A549 (cell line): ENCODE measurements around the gene RMND5B. TPM values are rescaled to one million over a fixed set of nuclear protein-coding genes. Genes with fewer than 3 reads are reported as not detected.
"Not testable (repeated sequence)": the region's sequence is repeated elsewhere in the genome, so short reads cannot be mapped to it uniquely, and the experiment has no call there.

Experiments used
- ATAC-seq, 2 experiments: fragments of 200-7000 bp in 1 of 2; fragments of >200 bp in 1 of 2; cut with Nextera tagmentation in 1 of 2; cut with Tn5 transposase in 1 of 2; 3 replicates each; pipeline versions ENCODE4 v1.8.0 to v1.9.1; 2018 to 2020; ENCODE audit warnings: mild to moderate bottlenecking in 1 of 2, moderate library complexity in 1 of 2
- CTCF ChIA-PET: fragments of 300-600 bp; sonication (Branson Sonifier 250); formaldehyde crosslinking; extraction: SDS; loops from one replicate; lab custom pipeline; 2021; ENCODE audit warnings: antibody characterized with exemption, inconsistent platforms; lab: Yijun Ruan, JAX
- POLR2A ChIA-PET: fragments of 350-600 bp; formaldehyde crosslinking; extraction: SDS; loops from one replicate; lab custom pipeline; 2021; ENCODE audit warnings: antibody characterized with exemption, inconsistent platforms; lab: Yijun Ruan, JAX
- DNase-seq, 2 experiments: peaks; one replicate each; pipeline versions ENCODE4 v3.0.0 to v3.0.0-alpha.2; 2011 to 2016; ENCODE audit warnings: low read depth in 1 of 2, low spot score in 1 of 2
- FAIRE-seq: peaks from 2 replicates; lab custom pipeline; 2011; peaks lifted over from hg19 to GRCh38; lab: Jason Lieb, UNC
- H3K27ac ChIP-seq, 2 experiments: fragments of >200 bp; sonication (Bioruptor Twin); formaldehyde crosslinking; 3 replicates each; pipeline ENCODE4 v1.5.1; 2016 to 2017
- H3K4me1 ChIP-seq: fragments of >200 bp; sonication (Bioruptor Twin); formaldehyde crosslinking; 3 replicates; pipeline ENCODE4 v1.6.1; 2016
- H3K4me2 ChIP-seq: fragments of >200 bp; sonication (Bioruptor Twin); formaldehyde crosslinking; 3 replicates; pipeline ENCODE4 v1.6.1; 2016
- H3K4me3 ChIP-seq: fragments of >200 bp; sonication (Bioruptor Twin); formaldehyde crosslinking; 3 replicates; pipeline ENCODE4 v1.5.1; 2016
- H3K9me3 ChIP-seq: fragments of >200 bp; sonication (Bioruptor Twin); formaldehyde crosslinking; 3 replicates; pipeline ENCODE4 v1.6.1; 2016
- CBX2 ChIP-seq: fragments of 200-600 bp; sonication (generic); IDR thresholded peaks from 2 replicates; pipeline ENCODE4 v1.6.1; 2016; ENCODE audit warnings: low read depth, mild to moderate bottlenecking, borderline replicate concordance
- CHD4 ChIP-seq: fragments of 200-600 bp; sonication (generic); IDR thresholded peaks from 2 replicates; pipeline ENCODE4 v1.6.1; 2016; ENCODE audit warnings: antibody characterized with exemption, mild to moderate bottlenecking, borderline replicate concordance
- ELK1 ChIP-seq: fragments of 150-350 bp; IDR thresholded peaks from 2 replicates; pipeline ENCODE4 v1.6.1; 2014; ENCODE audit warnings: low read depth, mild to moderate bottlenecking, low read length
- EP300 ChIP-seq, 2 experiments: fragments of >200 bp; sonication (Bioruptor Twin); formaldehyde crosslinking; IDR thresholded peaks; 2 replicates in 1 of 2; 3 replicates in 1 of 2; pipeline ENCODE4 v1.6.1; 2016 to 2017
- HEYL ChIP-seq: fragments of 250-450 bp; sonication (Bioruptor Pico); IDR thresholded peaks from 2 replicates; pipeline ENCODE4 v1.8.0; 2021; ENCODE audit warnings: mild to moderate bottlenecking, moderate library complexity
- HOXA7 ChIP-seq: fragments of 250-450 bp; sonication (Bioruptor Pico); IDR thresholded peaks from 2 replicates; pipeline ENCODE4 v1.5.0; 2020; ENCODE audit warnings: mild to moderate bottlenecking, moderate library complexity
- KDM1A ChIP-seq: fragments of 200-600 bp; sonication (generic); IDR thresholded peaks from 2 replicates; pipeline ENCODE4 v1.6.1; 2016; ENCODE audit warnings: low read depth, mild to moderate bottlenecking
- MAZ ChIP-seq: fragments of 150-350 bp; IDR thresholded peaks from 2 replicates; pipeline ENCODE4 v1.6.1; 2014; ENCODE audit warnings: antibody characterized with exemption, low read depth, low read length, borderline replicate concordance
- MYC ChIP-seq: IDR thresholded peaks from 2 replicates; pipeline ENCODE4 v1.6.1; 2012; ENCODE audit warnings: mild to moderate bottlenecking, inconsistent platforms, low read length, improper control_type of control experiment, borderline replicate concordance
- NFE2L2 ChIP-seq: fragments of 150-350 bp; conservative IDR thresholded peaks from 2 replicates; pipeline ENCODE4 v1.6.1; 2014; ENCODE audit warnings: low read length
- PHF8 ChIP-seq: fragments of 200-600 bp; sonication (generic); IDR thresholded peaks from 2 replicates; pipeline ENCODE4 v1.6.1; 2016; ENCODE audit warnings: low read depth, mild to moderate bottlenecking, antibody characterized with exemption, moderate library complexity, borderline replicate concordance
- RAD21 ChIP-seq, 2 experiments: fragments of >200 bp in 1 of 2; sonication (Bioruptor Twin) in 1 of 2; formaldehyde crosslinking in 1 of 2; IDR thresholded peaks in 1 of 2; conservative IDR thresholded peaks in 1 of 2; 2 replicates in 1 of 2; 3 replicates in 1 of 2; pipeline ENCODE4 v1.6.1; 2012 to 2018; ENCODE audit warnings: inconsistent platforms in 1 of 2
- RARB ChIP-seq: fragments of 250-450 bp; sonication (Bioruptor Pico); IDR thresholded peaks from 2 replicates; pipeline ENCODE4 v1.8.0; 2021; ENCODE audit warnings: mild to moderate bottlenecking, moderate library complexity
- RFX5 ChIP-seq: fragments of 450-650 bp; IDR thresholded peaks from 2 replicates; pipeline ENCODE4 v1.7.1; 2014; ENCODE audit warnings: antibody characterized with exemption, mild to moderate bottlenecking, moderate library complexity
- TFCP2L1 ChIP-seq: fragments of 250-450 bp; sonication (Bioruptor Pico); IDR thresholded peaks from 2 replicates; pipeline ENCODE4 v1.5.0; 2021; ENCODE audit warnings: mild to moderate bottlenecking
- WGBS: methylation state at CpG from one replicate; pipeline ENCODE4 v1.1.6; 2017; ENCODE audit errors: missing lambda C conversion rate; 5-methylcytosine and 5-hydroxymethylcytosine counted together
- polyA plus RNA-seq, 4 experiments: library from polyadenylated mRNA; depleted of rRNA in 3 of 4; stranded (reverse); fragments of >200 nt; fragmentation: RNase III in 1 of 4; extraction: RNeasy Plus Mini Kit Qiagen cat#74134 plus additional on column Dnase treatment in 1 of 4; gene quantifications; 2 replicates in 3 of 4; 3 replicates in 1 of 4; pipeline ENCODE4 v1.2.3, GENCODE V29; 2011 to 2017

RMND5B gene
- polyA plus RNA-seq, 2 of the 4 experiments (the other 2 are of a cell fraction): 20.2 to 30.3 TPM

GRCh38 chr5:178126556-178126955, 4.3 kb upstream of the RMND5B start (continued):
- no peak for TF ChIP-seq PHF8
- no peak for TF ChIP-seq RFX5
- TF ChIP-seq MYC: no peak
- no peak for TF ChIP-seq RAD21 (conservative IDR thresholded peaks at IDR 0.05 in 1 of 2, IDR thresholded peaks at IDR 0.05 in 1 of 2)
- no peak for TF ChIP-seq CBX2
- TF ChIP-seq ELK1: no peak

- H3K4me2 ChIP-seq, H3K4me3 ChIP-seq, H3K27ac ChIP-seq, H3K9me3 ChIP-seq, H3K4me1 ChIP-seq, FAIRE-seq, ATAC-seq, DNase-seq, POLR2A ChIA-PET: not testable (repeated sequence)
- CTCF ChIA-PET: interaction anchor here (1.2 kb wide), 1 partner anchor 51 kb away, joined by 3 read pairs; no protein-coding TSS in a partner anchor
- WGBS: 83% methylated on average over 12 of the region's 14 CpGs
These were observed 3.4 kb upstream of the RMND5B start for GRCh38 chr5:178127300-178128009.

- WGBS: 94% methylated on average over 9 of the region's 9 CpGs
- no peak for ATAC-seq
- no peak for FAIRE-seq
These were observed 1.5 kb upstream of the RMND5B start for GRCh38 chr5:178129296-178129695.

GRCh38 chr5:178130234-178130575, 609 bp upstream of the RMND5B start:
- ATAC-seq, POLR2A ChIA-PET, DNase-seq, FAIRE-seq, H3K4me1 ChIP-seq, H3K9me3 ChIP-seq: not testable (repeated sequence)
- Histone ChIP-seq H3K4me2 (peak overlapping the region; percentile 69), H3K4me3 (peak overlapping the region; percentile 77), H3K27ac (peak overlapping the region; percentile 94 to 98)
- 3% methylated on average over 8 of the region's 11 CpGs for WGBS
- CTCF ChIA-PET: interaction anchor here (0.7 to 2.4 kb wide), 3 partner anchors 10 to 19 kb away, joined by 3 to 13 read pairs (median 3); no protein-coding TSS in a partner anchor

More at GRCh38 chr5:178129296-178129695, 1.5 kb upstream of the RMND5B start:
- H3K9me3 ChIP-seq: no peaks in the 10 kb centered on the region
- no peak for TF ChIP-seq MAZ
- TF ChIP-seq HEYL (CRISPR knock-in tag): no peak
- TF ChIP-seq NFE2L2: no peak
- TF ChIP-seq KDM1A: no peak
- no peak for TF ChIP-seq TFCP2L1 (CRISPR knock-in tag)
- no peak for TF ChIP-seq HOXA7 (CRISPR knock-in tag)
- no peak for TF ChIP-seq RARB (CRISPR knock-in tag)
- no peak for TF ChIP-seq CHD4
- TF ChIP-seq EP300 (IDR thresholded peaks at IDR 0.05): no peak
- peaks cover 7% of the 10 kb centered on the region; the same call in 1 of the 3 replicates for H3K4me1 ChIP-seq
- no peak overlapping the region; the same call in 2 of the 3 replicates for H3K4me3 ChIP-seq
- DNase-seq: no peak
- H3K27ac ChIP-seq: peak overlapping the region in 1 of 2 experiments; percentile 98; a peak in 2 of 6 replicates
- POLR2A ChIA-PET: interaction anchor here (0.7 kb wide), 1 partner anchor 52 kb away, joined by 6 read pairs; no protein-coding TSS in a partner anchor
- peak overlapping the region; percentile 69 for H3K4me2 ChIP-seq
- CTCF ChIA-PET: interaction anchor here (1.0 to 2.4 kb wide), 4 partner anchors 9 to 53 kb away, joined by 3 to 13 read pairs (median 4); no protein-coding TSS in a partner anchor
